Measurements from ENCODE around the gene CSGALNACT2.

GRCh38 chr10:43166207-43166879 is 28.1 kb downstream of the CSGALNACT2 start:
- TF ChIP-seq CTCF (IDR thresholded peaks at IDR 0.05; ENCODE audit: insufficient read depth, low read length, poor library complexity, severe bottlenecking) (no peak), EZH2phosphoT487 (conservative IDR thresholded peaks at IDR 0.05; ENCODE audit: low read length) (no peak)

Data from SU-DHL-6 (cell line).